Neural cell (in vitro differentiated cells): ENCODE data around the gene DHX8. TPM values are rescaled to one million over a fixed set of nuclear protein-coding genes. Genes with fewer than 3 reads are reported as not detected.

Source experiments
- H2AFZ ChIP-seq: fragments of 200-600, 300-800 bp; sonication (generic), shearing (Covaris generic); 2 replicates; pipeline ENCODE4 v1.6.0; 2014; ENCODE audit warnings: low read depth, mild to moderate bottlenecking, antibody characterized with exemption, low read length, moderate library complexity
- H3F3A ChIP-seq: fragments of 200-600 bp; shearing (Covaris generic); 2 replicates; pipeline ENCODE4 v1.6.1; 2016; ENCODE audit warnings: mild to moderate bottlenecking, moderate library complexity, mixed read lengths, antibody characterized with exemption, low read length; ENCODE audit not compliant: insufficient read depth, poor library complexity, severe bottlenecking
- H3K27ac ChIP-seq: fragments of 200-600, 300-800 bp; sonication (generic), shearing (Covaris generic); 2 replicates; pipeline ENCODE4 v1.5.1; 2014; ENCODE audit warnings: mild to moderate bottlenecking, low read length, moderate library complexity
- H3K27me3 ChIP-seq: fragments of 300-800, 200-600 bp; sonication (generic), shearing (Covaris generic); 2 replicates; pipeline ENCODE4 v1.6.0; 2014; ENCODE audit warnings: mild to moderate bottlenecking, low read depth, low read length, moderate library complexity; ENCODE audit not compliant: insufficient read depth
- H3K36me3 ChIP-seq: fragments of 300-800, 200-600 bp; sonication (generic), shearing (Covaris generic); 2 replicates; pipeline ENCODE4 v1.5.1; 2014; ENCODE audit warnings: mild to moderate bottlenecking, antibody characterized with exemption, low read length, moderate library complexity; ENCODE audit not compliant: insufficient read depth
- H3K4me2 ChIP-seq: fragments of 300-800, 200-600 bp; sonication (generic), shearing (Covaris generic); 2 replicates; pipeline ENCODE4 v1.6.0; 2014; ENCODE audit warnings: mild to moderate bottlenecking, low read length
- H3K4me3 ChIP-seq: fragments of 300-800, 200-600 bp; sonication (generic), shearing (Covaris generic); 2 replicates; pipeline ENCODE4 v1.5.1; 2014; ENCODE audit warnings: mild to moderate bottlenecking, low read length, moderate library complexity
- H3K79me2 ChIP-seq: fragments of 200-600 bp; shearing (Covaris generic); replicated peaks from 2 replicates; pipeline ENCODE4 v1.6.0; 2014; ENCODE audit warnings: mild to moderate bottlenecking, low read length, moderate library complexity; ENCODE audit not compliant: insufficient read depth
- H3K9ac ChIP-seq: fragments of 300-800, 200-600 bp; sonication (generic), shearing (Covaris generic); 2 replicates; pipeline ENCODE4 v1.6.1; 2016; ENCODE audit warnings: mild to moderate bottlenecking, low read length, mixed read lengths
- H3K9me2 ChIP-seq: fragments of 200-600 bp; shearing (Covaris generic); 2 replicates; pipeline ENCODE4 v1.6.1; 2016; ENCODE audit warnings: mild to moderate bottlenecking, low read length, mixed read lengths; ENCODE audit not compliant: insufficient read depth
- H3K9me3 ChIP-seq: fragments of 200-600, 300-800 bp; sonication (generic), shearing (Covaris generic); 2 replicates; pipeline ENCODE4 v1.6.1; 2016; ENCODE audit warnings: mild to moderate bottlenecking, mixed run types, low read length, moderate library complexity, mixed read lengths
- H4K20me1 ChIP-seq: fragments of 200-600 bp; shearing (Covaris generic); 2 replicates; pipeline ENCODE4 v1.6.1; 2016; ENCODE audit warnings: mild to moderate bottlenecking, mixed run types; ENCODE audit not compliant: insufficient read depth
- EP300 ChIP-seq: fragments of 450-650 bp; conservative IDR thresholded peaks from 2 replicates; pipeline ENCODE4 v1.6.1; 2014; ENCODE audit warnings: antibody characterized with exemption, mild to moderate bottlenecking, moderate library complexity; ENCODE audit not compliant: poor library complexity, severe bottlenecking
- EZH2 ChIP-seq: fragments of 200-600, 300-800 bp; shearing (Covaris generic), sonication (generic); IDR thresholded peaks from 2 replicates; pipeline ENCODE4 v1.6.1; 2014; ENCODE audit warnings: antibody characterized with exemption, low read length, borderline replicate concordance, mild to moderate bottlenecking; ENCODE audit not compliant: insufficient read depth, poor library complexity, severe bottlenecking
- MXI1 ChIP-seq: fragments of 450-650 bp; conservative IDR thresholded peaks from 2 replicates; pipeline ENCODE4 v1.6.1; 2014; ENCODE audit warnings: antibody characterized with exemption, mild to moderate bottlenecking; ENCODE audit not compliant: poor library complexity, severe bottlenecking
- POLR2AphosphoS5 ChIP-seq: IDR thresholded peaks from 2 replicates; pipeline ENCODE4 v1.6.1; 2012
- RAD21 ChIP-seq: fragments of 450-650 bp; conservative IDR thresholded peaks from 2 replicates; pipeline ENCODE4 v1.6.1; 2014; ENCODE audit warnings: antibody characterized with exemption, mild to moderate bottlenecking, moderate library complexity
- SMC3 ChIP-seq: fragments of 450-650 bp; conservative IDR thresholded peaks from 2 replicates; pipeline ENCODE4 v1.6.1; 2014; ENCODE audit warnings: antibody characterized with exemption, mild to moderate bottlenecking, moderate library complexity; ENCODE audit not compliant: poor library complexity
- TAF1 ChIP-seq: IDR thresholded peaks from 2 replicates; pipeline ENCODE4 v1.6.1; 2012; ENCODE audit warnings: low read depth
- polyA plus RNA-seq: library from polyadenylated mRNA; depleted of rRNA; stranded (reverse); fragments of >200 nt; gene quantifications from 2 replicates; pipeline ENCODE4 v1.2.3, GENCODE V29; 2014
- TF ChIP-seq, protein P1 (sequence below): fragments of 450-650 bp; IDR thresholded peaks from 2 replicates; pipeline ENCODE4 v1.5.1; 2014; ENCODE audit warnings: antibody characterized with exemption, mild to moderate bottlenecking, moderate library complexity; ENCODE audit not compliant: poor library complexity, severe bottlenecking
- TF ChIP-seq, protein P2 (sequence below): IDR thresholded peaks from 2 replicates; pipeline ENCODE4 v1.6.1; 2012; ENCODE audit warnings: borderline replicate concordance

The DHX8 gene
- polyA plus RNA-seq, 1 donor from 2014 or later = 19.4 TPM

DNA sequence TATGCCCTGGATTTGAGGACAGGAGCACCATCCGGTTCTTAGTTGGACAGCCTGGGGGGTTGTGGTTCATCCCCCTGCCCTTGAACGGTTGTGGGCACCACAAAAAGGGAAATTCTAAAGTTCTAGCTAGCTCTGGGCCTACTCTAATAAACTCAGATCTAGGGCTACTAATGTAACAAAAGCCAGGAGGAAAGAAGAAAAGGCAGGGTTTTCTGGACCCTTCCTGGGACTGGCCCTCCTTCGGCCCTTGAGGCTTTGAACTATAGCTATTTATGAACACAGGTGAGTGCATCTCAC, 47.3 kb downstream of the DHX8 start:
- no peak for TF ChIP-seq EZH2
- TF ChIP-seq, protein P1, sequence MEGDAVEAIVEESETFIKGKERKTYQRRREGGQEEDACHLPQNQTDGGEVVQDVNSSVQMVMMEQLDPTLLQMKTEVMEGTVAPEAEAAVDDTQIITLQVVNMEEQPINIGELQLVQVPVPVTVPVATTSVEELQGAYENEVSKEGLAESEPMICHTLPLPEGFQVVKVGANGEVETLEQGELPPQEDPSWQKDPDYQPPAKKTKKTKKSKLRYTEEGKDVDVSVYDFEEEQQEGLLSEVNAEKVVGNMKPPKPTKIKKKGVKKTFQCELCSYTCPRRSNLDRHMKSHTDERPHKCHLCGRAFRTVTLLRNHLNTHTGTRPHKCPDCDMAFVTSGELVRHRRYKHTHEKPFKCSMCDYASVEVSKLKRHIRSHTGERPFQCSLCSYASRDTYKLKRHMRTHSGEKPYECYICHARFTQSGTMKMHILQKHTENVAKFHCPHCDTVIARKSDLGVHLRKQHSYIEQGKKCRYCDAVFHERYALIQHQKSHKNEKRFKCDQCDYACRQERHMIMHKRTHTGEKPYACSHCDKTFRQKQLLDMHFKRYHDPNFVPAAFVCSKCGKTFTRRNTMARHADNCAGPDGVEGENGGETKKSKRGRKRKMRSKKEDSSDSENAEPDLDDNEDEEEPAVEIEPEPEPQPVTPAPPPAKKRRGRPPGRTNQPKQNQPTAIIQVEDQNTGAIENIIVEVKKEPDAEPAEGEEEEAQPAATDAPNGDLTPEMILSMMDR = no peak
- TF ChIP-seq TAF1 = no peak
- no peak for TF ChIP-seq POLR2AphosphoS5
- TF ChIP-seq EP300 = no peak
- Histone ChIP-seq H2AFZ (no peak overlapping the region), H3K9ac (no peak overlapping the region), H3K27ac (no peak overlapping the region), H3F3A (no peaks in the 10 kb centered on the region), H3K9me2 (no peaks in the 10 kb centered on the region), H3K27me3 (no peaks in the 10 kb centered on the region), H3K4me2 (no peak overlapping the region), H3K79me2 (no peaks in the 10 kb centered on the region), H3K9me3 (no peaks in the 10 kb centered on the region), H3K36me3 (no peaks in the 10 kb centered on the region), H4K20me1 (no peaks in the 10 kb centered on the region), H3K4me3 (no peak overlapping the region)

GRCh38 chr17:43531955-43532354, 48.2 kb downstream of the DHX8 start:
- no peaks in the 10 kb centered on the region for H3K9me3 ChIP-seq
- H2AFZ ChIP-seq = no peak overlapping the region
- no peak overlapping the region for H3K4me2 ChIP-seq
- no peak overlapping the region for H3K9ac ChIP-seq
- H3K27me3 ChIP-seq = no peaks in the 10 kb centered on the region
- H3K4me3 ChIP-seq = no peak overlapping the region
- no peaks in the 10 kb centered on the region for H3F3A ChIP-seq
- TF ChIP-seq EP300 = no peak
- TF ChIP-seq TAF1 = no peak
- no peak for TF ChIP-seq POLR2AphosphoS5
- TF ChIP-seq SMC3 = no peak
- TF ChIP-seq, protein P2, sequence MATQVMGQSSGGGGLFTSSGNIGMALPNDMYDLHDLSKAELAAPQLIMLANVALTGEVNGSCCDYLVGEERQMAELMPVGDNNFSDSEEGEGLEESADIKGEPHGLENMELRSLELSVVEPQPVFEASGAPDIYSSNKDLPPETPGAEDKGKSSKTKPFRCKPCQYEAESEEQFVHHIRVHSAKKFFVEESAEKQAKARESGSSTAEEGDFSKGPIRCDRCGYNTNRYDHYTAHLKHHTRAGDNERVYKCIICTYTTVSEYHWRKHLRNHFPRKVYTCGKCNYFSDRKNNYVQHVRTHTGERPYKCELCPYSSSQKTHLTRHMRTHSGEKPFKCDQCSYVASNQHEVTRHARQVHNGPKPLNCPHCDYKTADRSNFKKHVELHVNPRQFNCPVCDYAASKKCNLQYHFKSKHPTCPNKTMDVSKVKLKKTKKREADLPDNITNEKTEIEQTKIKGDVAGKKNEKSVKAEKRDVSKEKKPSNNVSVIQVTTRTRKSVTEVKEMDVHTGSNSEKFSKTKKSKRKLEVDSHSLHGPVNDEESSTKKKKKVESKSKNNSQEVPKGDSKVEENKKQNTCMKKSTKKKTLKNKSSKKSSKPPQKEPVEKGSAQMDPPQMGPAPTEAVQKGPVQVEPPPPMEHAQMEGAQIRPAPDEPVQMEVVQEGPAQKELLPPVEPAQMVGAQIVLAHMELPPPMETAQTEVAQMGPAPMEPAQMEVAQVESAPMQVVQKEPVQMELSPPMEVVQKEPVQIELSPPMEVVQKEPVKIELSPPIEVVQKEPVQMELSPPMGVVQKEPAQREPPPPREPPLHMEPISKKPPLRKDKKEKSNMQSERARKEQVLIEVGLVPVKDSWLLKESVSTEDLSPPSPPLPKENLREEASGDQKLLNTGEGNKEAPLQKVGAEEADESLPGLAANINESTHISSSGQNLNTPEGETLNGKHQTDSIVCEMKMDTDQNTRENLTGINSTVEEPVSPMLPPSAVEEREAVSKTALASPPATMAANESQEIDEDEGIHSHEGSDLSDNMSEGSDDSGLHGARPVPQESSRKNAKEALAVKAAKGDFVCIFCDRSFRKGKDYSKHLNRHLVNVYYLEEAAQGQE = no peak
- no peak for TF ChIP-seq RAD21
- TF ChIP-seq, protein P1 = no peak
- no peak for TF ChIP-seq MXI1
- no peak for TF ChIP-seq EZH2
- H3K27ac ChIP-seq = no peak overlapping the region
- no peaks in the 10 kb centered on the region for H3K79me2 ChIP-seq
- no peaks in the 10 kb centered on the region for H3K36me3 ChIP-seq
- no peaks in the 10 kb centered on the region for H3K9me2 ChIP-seq
- H4K20me1 ChIP-seq = no peaks in the 10 kb centered on the region
